Upper lobe of left lung (tissue), 6 donors: ENCODE results near the gene FCER2. TPM values are rescaled to one million over a fixed set of nuclear protein-coding genes. Genes with fewer than 3 reads are reported as not detected.
"Not testable (repeated sequence)": the region's sequence is repeated elsewhere in the genome, so short reads cannot be mapped to it uniquely, and the experiment has no call there.

Experiments
- ATAC-seq, 2 donors: fragments of 200-7000 bp; cut with Tn5 transposase; one replicate each; pipeline ENCODE4 v1.9.1; 2022; ENCODE audit warnings: mild to moderate bottlenecking in 2 of 2, moderate library complexity in 2 of 2; ENCODE audit not compliant: low FRiP score in 2 of 2
- DNase-seq, 2 donors: peaks; one replicate each; pipeline ENCODE4 v3.0.0-alpha.2; 2019 to 2020
- H3K27ac ChIP-seq, 4 donors: fragments of 200-600 bp; sonication (generic); one replicate each; pipeline ENCODE4 v1.5.1; 2016 to 2019
- H3K27me3 ChIP-seq, 4 donors: fragments of 200-600 bp; sonication (generic); one replicate each; pipeline ENCODE4 v1.5.1; 2017 to 2019
- H3K36me3 ChIP-seq, 4 donors: fragments of 200-600 bp; sonication (generic); one replicate each; pipeline ENCODE4 v1.5.1; 2016 to 2019
- H3K4me1 ChIP-seq, 4 donors: fragments of 200-600 bp; sonication (generic); one replicate each; pipeline ENCODE4 v1.5.1; 2018 to 2019
- H3K4me3 ChIP-seq, 4 donors: fragments of 200-600 bp; sonication (generic); one replicate each; pipeline ENCODE4 v1.5.1; 2017 to 2019; ENCODE audit warnings: mild to moderate bottlenecking in 2 of 4, moderate library complexity in 1 of 4
- H3K9me3 ChIP-seq, 4 donors: fragments of 200-600 bp; sonication (generic); one replicate each; pipeline ENCODE4 v1.5.1; 2018 to 2019
- CTCF ChIP-seq, 6 experiments: fragments of 450-650 bp in 4 of 6; fragments of 200-600 bp in 2 of 6; sonication (generic) in 2 of 6; IDR thresholded peaks; one replicate each; pipeline ENCODE4 v1.5.1; 2016 to 2019; ENCODE audit warnings: antibody characterized with exemption in 6 of 6
- EP300 ChIP-seq, 4 donors: sonication (generic); formaldehyde crosslinking; IDR thresholded peaks; one replicate each; pipeline ENCODE4 v1.5.1; 2017; ENCODE audit warnings: antibody characterized with exemption in 4 of 4, control low read depth in 2 of 4
- POLR2A ChIP-seq, 4 donors: fragments of 450-650 bp; IDR thresholded peaks; one replicate each; pipeline ENCODE4 v1.5.1; 2016 to 2017; ENCODE audit warnings: antibody characterized with exemption in 4 of 4, mild to moderate bottlenecking in 2 of 4
- POLR2AphosphoS5 ChIP-seq, 2 donors: sonication (generic); formaldehyde crosslinking; IDR thresholded peaks; one replicate each; pipeline ENCODE4 v1.5.1; 2017; ENCODE audit warnings: antibody characterized with exemption in 2 of 2
- WGBS, 2 donors: methylation state at CpG; one replicate each; pipeline ENCODE4 v1.1.5; 2017 to 2018; 5-methylcytosine and 5-hydroxymethylcytosine counted together
- total RNA-seq, 6 donors: library from RNA; depleted of rRNA in 4 of 6; stranded (reverse); fragments of >200 nt in 4 of 6; gene quantifications; one replicate each; pipeline versions ENCODE4 v1.1.0 to v1.2.1, GENCODE V29; 2016 to 2021
- donor health status: DM: no; HTN: no; CAD: no; lungs with moderate emphysema.
- donor health status: DM: no; HTN: yes; CAD: no; lungs with severe emphysema.

Gene FCER2
- total RNA-seq, 6 donors from 2014 or later = 0.83 to 2.9 TPM; not detected in 4

- TF ChIP-seq POLR2AphosphoS5 (IDR thresholded peaks at IDR 0.05) (no peak), EP300 (IDR thresholded peaks at IDR 0.05) (no peak), CTCF (IDR thresholded peaks at IDR 0.05) (no peak), POLR2A (IDR thresholded peaks at IDR 0.05) (no peak)
- ATAC-seq (peak; percentile 25 to 38), DNase-seq (no peak)
- 75 to 89% methylated on average over 5 to 7 of the region's 7 CpGs for WGBS, 2 donors
- Histone ChIP-seq H3K36me3 (no peaks in the 10 kb centered on the region), H3K4me3 (no peak within 1 kb of the TSS), H3K27me3 (no peaks in the 10 kb centered on the region), H3K27ac (no peak within 1 kb of the TSS), H3K4me1 (no peaks in the 10 kb centered on the region), H3K9me3 (no peaks in the 10 kb centered on the region)
These were observed 45.3 kb upstream of the FCER2 start, which contains the start of gene CD209 for GRCh38 chr19:7746903-7747884. CD209 (minus strand) TSS chr19:7747534; CDS start chr19:7747511, 23 bp downstream.

GRCh38 chr19:7746306-7746705 lies 44.4 kb upstream of the FCER2 start:
- not testable (repeated sequence) for ATAC-seq, H3K27me3 ChIP-seq

DNA sequence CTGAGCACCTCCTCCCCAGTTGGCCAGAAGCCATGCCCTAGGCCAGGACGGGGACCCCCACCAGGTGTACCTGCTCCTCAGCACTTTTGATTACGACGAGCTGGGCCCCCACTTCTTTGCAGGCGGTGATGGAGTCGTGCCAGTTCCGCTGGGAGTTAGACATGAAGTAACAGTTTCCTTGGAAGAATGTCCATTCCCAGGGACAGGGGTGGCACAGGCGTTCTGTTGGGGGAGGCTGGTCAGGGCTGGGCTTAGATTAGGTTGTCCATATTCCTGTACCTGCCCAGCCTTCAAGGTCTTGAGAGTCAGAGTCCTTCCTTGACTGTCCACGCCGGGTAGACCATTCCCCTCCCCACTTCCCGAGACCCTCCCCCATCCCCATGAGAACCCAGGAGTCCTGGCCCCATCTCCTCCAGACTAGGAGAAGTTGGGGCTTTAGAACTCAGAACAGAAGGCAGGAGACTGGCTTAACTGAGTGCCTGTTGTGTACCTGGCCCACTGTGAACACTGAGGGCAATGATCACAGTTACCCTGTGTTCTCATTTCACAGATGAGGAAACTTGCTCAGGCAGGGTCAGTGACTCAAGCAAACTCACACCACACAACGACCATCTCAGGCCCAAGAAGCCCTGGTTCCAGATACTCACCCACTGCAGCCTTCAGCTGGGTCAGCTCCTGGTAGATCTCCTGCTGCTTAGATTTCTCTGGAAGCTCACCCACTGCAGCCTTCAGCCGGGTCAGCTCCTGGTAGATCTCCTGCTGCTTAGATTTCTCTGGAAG lies 43.1 kb upstream of the FCER2 start:
- whole genome bisulfite sequencing, 2 donors = 75 to 81% methylated on average over 10 to 12 of the region's 12 CpGs
- no peaks in the 10 kb centered on the region for H3K9me3 ChIP-seq
- DNase-seq (no peak), ATAC-seq (no peak)
- TF ChIP-seq CTCF (IDR thresholded peaks at IDR 0.05) (no peak), POLR2AphosphoS5 (IDR thresholded peaks at IDR 0.05) (no peak), POLR2A (IDR thresholded peaks at IDR 0.05) (no peak)
- no peak overlapping the region for H3K27ac ChIP-seq
- H3K27me3 ChIP-seq = no peaks in the 10 kb centered on the region
- no peaks in the 10 kb centered on the region for H3K36me3 ChIP-seq
- H3K4me3 ChIP-seq = no peak overlapping the region
- H3K4me1 ChIP-seq = no peaks in the 10 kb centered on the region

More at GRCh38 chr19:7746306-7746705, 44.4 kb upstream of the FCER2 start:
- H3K4me3 ChIP-seq, DNase-seq, H3K36me3 ChIP-seq, H3K27ac ChIP-seq, H3K9me3 ChIP-seq, H3K4me1 ChIP-seq: not testable (repeated sequence)
- WGBS, 2 donors = 83 to 90% methylated on average over 4 of the region's 4 CpGs

GRCh38 chr19:7744199-7744786 lies 42.4 kb upstream of the FCER2 start:
- DNase-seq (no peak), ATAC-seq (no peak)
- TF ChIP-seq EP300 (IDR thresholded peaks at IDR 0.05) (no peak), POLR2AphosphoS5 (IDR thresholded peaks at IDR 0.05) (no peak), CTCF (IDR thresholded peaks at IDR 0.05) (no peak), POLR2A (IDR thresholded peaks at IDR 0.05) (no peak)
- Histone ChIP-seq H3K36me3 (no peaks in the 10 kb centered on the region), H3K27ac (no peak overlapping the region), H3K27me3 (no peaks in the 10 kb centered on the region), H3K4me3 (no peak overlapping the region), H3K4me1 (no peaks in the 10 kb centered on the region), H3K9me3 (no peaks in the 10 kb centered on the region)
- WGBS, 2 donors = 69 to 72% methylated on average over 5 of the region's 5 CpGs

DNA sequence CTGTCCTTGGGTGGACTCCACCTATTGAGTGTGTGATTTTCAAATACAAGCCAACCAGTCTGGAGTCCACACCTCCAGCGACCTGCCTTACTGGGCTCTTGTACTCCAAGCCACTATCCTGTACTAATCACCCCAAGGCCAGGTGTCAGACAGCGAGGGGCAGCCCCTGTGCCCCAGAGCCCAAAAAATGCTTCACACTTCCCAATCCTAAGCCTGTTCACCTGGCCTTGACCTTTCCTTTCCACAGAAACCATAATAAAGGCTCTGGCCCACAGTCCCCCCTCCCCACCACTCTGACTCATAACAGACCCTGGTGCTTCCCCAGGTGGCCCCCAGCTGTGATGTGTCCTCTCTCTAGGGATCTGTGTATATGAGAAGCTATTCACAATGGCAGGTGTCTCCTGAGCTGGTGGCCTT lies 41.5 kb upstream of the FCER2 start:
- Histone ChIP-seq H3K9me3 (no peaks in the 10 kb centered on the region), H3K27ac (no peak overlapping the region), H3K4me3 (no peak overlapping the region), H3K27me3 (no peaks in the 10 kb centered on the region), H3K36me3 (no peaks in the 10 kb centered on the region), H3K4me1 (no peaks in the 10 kb centered on the region)
- ATAC-seq = no peak
- 69 to 74% methylated on average over 2 of the region's 2 CpGs for WGBS, 2 donors
- no peak for DNase-seq
- TF ChIP-seq POLR2A (IDR thresholded peaks at IDR 0.05) = no peak
- no peak for TF ChIP-seq POLR2AphosphoS5 (IDR thresholded peaks at IDR 0.05)
- no peak for TF ChIP-seq EP300 (IDR thresholded peaks at IDR 0.05)
- no peak for TF ChIP-seq CTCF (IDR thresholded peaks at IDR 0.05)
